ENCODE results near the gene MED23.
"Not testable (repeated sequence)": the region's sequence is repeated elsewhere in the genome, so short reads cannot be mapped to it uniquely, and the experiment has no call there.

Gene MED23

DNA sequence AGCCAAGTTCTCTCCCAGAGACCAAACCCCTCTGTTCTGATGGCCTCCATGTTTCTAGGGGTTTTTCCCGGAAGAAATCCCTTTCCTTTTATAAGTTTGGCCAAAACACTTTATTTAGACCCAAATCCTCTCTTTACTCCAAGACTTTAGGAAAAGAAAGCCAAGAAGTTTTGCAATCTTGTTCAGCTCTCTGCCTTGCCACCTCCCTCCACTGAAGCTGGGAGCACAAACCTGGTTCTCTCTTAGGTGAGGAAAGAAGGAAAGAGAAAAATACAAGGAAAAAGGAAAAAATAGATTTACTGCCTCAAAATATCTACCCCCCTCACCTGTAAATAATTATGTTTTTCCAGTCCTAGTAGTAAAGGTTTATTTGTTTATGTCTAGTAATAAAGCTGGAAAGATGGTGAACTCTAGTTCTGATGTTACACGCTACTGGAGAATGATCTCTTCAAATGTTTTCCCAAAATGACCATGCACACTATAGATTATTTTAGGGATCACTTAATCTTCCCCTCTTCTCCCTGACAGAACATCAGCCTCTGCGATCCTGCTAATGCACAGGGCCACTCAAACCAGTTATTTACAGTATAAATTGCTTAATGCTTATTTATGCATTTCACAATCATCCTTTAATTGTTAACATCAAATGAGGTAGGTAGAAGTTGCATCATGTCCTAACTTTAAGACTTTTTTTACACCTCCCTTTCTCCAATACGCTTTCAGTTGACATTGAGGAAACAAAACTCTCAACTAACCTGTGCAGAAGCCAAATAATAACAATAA, 65.9 kb downstream of the MED23 start:
- Histone ChIP-seq H3K27me3 (ENCODE audit: control insufficient read depth, insufficient read depth, low read length) (no peaks in the 10 kb centered on the region), H3K9ac (ENCODE audit: low read depth, low read length) (no peak overlapping the region), H3K36me3 (ENCODE audit: control insufficient read depth, insufficient read depth, low read length) (no peaks in the 10 kb centered on the region), H3K4me1 (ENCODE audit: control insufficient read depth, insufficient read depth, low read length) (no peaks in the 10 kb centered on the region), H3K4me3 (ENCODE audit: low read depth, low read length) (no peak overlapping the region), H3K9me3 (ENCODE audit: control insufficient read depth, insufficient read depth, low read length) (no peaks in the 10 kb centered on the region)

DNA sequence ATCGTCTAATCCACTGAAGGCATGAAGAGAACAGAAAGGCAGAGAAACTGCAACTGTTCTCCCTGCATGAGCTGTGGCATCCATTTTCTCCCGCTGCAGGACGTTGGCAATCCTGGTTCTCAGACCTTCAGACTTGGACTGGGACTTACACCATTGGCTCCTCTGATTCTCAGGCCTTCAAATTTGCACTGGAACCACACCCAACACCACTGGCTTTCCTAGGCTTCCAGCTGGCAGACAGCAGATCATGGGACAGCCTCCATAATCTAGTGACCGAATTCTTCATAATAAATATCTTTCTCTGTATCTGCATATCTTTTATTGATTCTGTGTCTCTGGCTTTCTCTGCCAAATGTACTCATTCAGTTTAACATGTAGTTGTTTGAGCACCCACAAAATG, 69.1 kb downstream of the MED23 start:
- Histone ChIP-seq H3K27me3 (ENCODE audit: control insufficient read depth, insufficient read depth, low read length) (no peaks in the 10 kb centered on the region), H3K9ac (ENCODE audit: low read depth, low read length) (no peak overlapping the region), H3K9me3 (ENCODE audit: control insufficient read depth, insufficient read depth, low read length) (no peaks in the 10 kb centered on the region), H3K4me3 (ENCODE audit: low read depth, low read length) (no peak overlapping the region), H3K4me1 (ENCODE audit: control insufficient read depth, insufficient read depth, low read length) (no peaks in the 10 kb centered on the region), H3K36me3 (ENCODE audit: control insufficient read depth, insufficient read depth, low read length) (no peaks in the 10 kb centered on the region)

- no peak overlapping the region for H3K4me3 ChIP-seq (ENCODE audit: low read depth, low read length)
- no peaks in the 10 kb centered on the region for H3K4me1 ChIP-seq (ENCODE audit: control insufficient read depth, insufficient read depth, low read length)
- no peak overlapping the region for H3K9ac ChIP-seq (ENCODE audit: low read depth, low read length)
- H3K36me3 ChIP-seq (ENCODE audit: control insufficient read depth, insufficient read depth, low read length), result no peaks in the 10 kb centered on the region
- no peaks in the 10 kb centered on the region for H3K9me3 ChIP-seq (ENCODE audit: control insufficient read depth, insufficient read depth, low read length)
- no peaks in the 10 kb centered on the region for H3K27me3 ChIP-seq (ENCODE audit: control insufficient read depth, insufficient read depth, low read length)
Observed at GRCh38 chr6:131555992-131556391, 72.0 kb downstream of the MED23 start.

DNA sequence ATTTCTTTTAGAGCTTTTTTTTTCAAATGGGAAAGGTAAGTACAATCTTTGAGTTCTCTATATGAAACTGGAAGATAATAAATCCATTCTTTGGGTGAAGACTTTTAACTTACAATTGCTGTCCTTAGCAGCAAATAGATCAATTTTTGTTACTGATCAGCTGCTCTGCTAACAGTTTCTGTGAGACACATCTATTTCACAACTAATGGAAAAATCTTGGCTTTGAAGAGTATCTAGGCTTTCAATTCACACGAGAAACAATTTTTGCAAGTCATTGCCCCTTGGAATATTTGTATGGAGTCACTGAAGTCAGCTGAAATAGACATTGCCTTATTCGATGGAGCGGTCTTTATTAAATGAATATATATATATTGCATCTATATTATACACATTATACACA, 75.5 kb downstream of the MED23 start:
- H3K4me1 ChIP-seq (ENCODE audit: control insufficient read depth, insufficient read depth, low read length), result no peaks in the 10 kb centered on the region
- no peak overlapping the region for H3K4me3 ChIP-seq (ENCODE audit: low read depth, low read length)
- H3K27me3 ChIP-seq (ENCODE audit: control insufficient read depth, insufficient read depth, low read length), result no peaks in the 10 kb centered on the region
- H3K9ac ChIP-seq (ENCODE audit: low read depth, low read length), result no peak overlapping the region
- no peaks in the 10 kb centered on the region for H3K36me3 ChIP-seq (ENCODE audit: control insufficient read depth, insufficient read depth, low read length)
- no peaks in the 10 kb centered on the region for H3K9me3 ChIP-seq (ENCODE audit: control insufficient read depth, insufficient read depth, low read length)

DNA sequence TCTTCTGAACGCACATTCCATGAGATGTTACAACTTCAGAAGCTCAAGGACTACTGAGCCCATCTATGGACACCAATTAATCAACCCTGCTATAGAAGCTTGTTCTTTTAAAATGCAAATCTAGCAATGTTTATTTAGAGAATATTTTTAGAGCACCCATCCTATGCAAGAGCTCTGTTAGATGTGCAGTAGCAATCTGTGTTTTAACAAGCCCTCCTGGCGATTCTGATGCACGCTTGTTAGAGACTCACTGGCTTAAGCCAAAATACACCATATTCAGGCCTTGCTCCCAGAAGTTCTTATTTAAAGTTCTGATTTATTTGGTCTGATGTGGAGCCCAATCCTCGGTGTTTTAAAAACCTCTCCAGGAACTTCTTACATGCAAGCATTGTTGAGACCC, 76.1 kb downstream of the MED23 start:
- H3K9me3 ChIP-seq (ENCODE audit: control insufficient read depth, insufficient read depth, low read length), result no peaks in the 10 kb centered on the region
- H3K4me3 ChIP-seq (ENCODE audit: low read depth, low read length), result no peak overlapping the region
- H3K36me3 ChIP-seq (ENCODE audit: control insufficient read depth, insufficient read depth, low read length), result no peaks in the 10 kb centered on the region
- no peaks in the 10 kb centered on the region for H3K4me1 ChIP-seq (ENCODE audit: control insufficient read depth, insufficient read depth, low read length)
- H3K27me3 ChIP-seq (ENCODE audit: control insufficient read depth, insufficient read depth, low read length), result no peaks in the 10 kb centered on the region
- H3K9ac ChIP-seq (ENCODE audit: low read depth, low read length), result no peak overlapping the region

DNA sequence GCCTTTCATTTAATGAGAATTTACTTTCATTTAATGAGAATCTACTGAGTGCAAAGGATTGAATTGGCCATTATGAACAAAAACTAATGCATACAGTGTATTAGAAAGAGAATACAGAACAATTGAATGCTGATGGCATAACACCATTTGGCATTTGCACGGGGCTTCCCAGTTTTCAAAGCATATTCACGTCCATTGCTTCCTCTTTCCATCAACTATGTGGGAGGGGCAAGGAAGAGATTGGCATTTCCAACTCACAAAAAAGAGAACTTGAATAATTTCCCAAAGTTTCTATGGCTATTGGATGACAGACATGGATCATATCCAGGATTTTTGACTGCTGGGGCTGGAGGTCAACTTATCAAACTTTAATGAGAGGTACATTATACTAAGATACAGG, 78.2 kb downstream of the MED23 start:
- Histone ChIP-seq H3K9ac (ENCODE audit: low read depth, low read length) (no peak overlapping the region), H3K36me3 (ENCODE audit: control insufficient read depth, insufficient read depth, low read length) (no peaks in the 10 kb centered on the region), H3K4me1 (ENCODE audit: control insufficient read depth, insufficient read depth, low read length) (no peaks in the 10 kb centered on the region)

DNA sequence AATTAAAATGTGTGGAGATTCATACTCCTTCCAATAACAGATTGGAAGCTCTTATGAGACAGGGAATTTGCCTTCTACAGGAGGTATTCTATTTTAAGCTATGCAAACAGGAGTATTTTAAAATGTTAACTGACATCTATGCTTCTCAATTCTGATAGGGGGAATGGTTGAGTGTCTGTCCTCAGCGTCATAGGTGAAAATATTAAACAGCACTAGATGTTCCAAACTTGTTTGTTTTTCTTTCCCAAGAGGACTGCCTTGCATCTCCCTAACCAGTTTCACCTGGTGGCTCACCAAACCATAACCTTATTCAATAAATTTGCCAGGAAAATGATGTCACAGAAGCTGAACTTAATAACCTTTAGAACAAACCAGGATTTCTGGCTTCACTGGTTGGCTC, 79.6 kb downstream of the MED23 start:
- Histone ChIP-seq H3K27me3 (ENCODE audit: control insufficient read depth, insufficient read depth, low read length) (no peaks in the 10 kb centered on the region), H3K4me3 (ENCODE audit: low read depth, low read length) (no peak overlapping the region), H3K9me3 (ENCODE audit: control insufficient read depth, insufficient read depth, low read length) (no peaks in the 10 kb centered on the region), H3K4me1 (ENCODE audit: control insufficient read depth, insufficient read depth, low read length) (no peaks in the 10 kb centered on the region), H3K36me3 (ENCODE audit: control insufficient read depth, insufficient read depth, low read length) (no peaks in the 10 kb centered on the region), H3K9ac (ENCODE audit: low read depth, low read length) (no peak overlapping the region)

More for the DNA sequence above, 78.2 kb downstream of the MED23 start:
- H3K27me3 ChIP-seq (ENCODE audit: control insufficient read depth, insufficient read depth, low read length), result no peaks in the 10 kb centered on the region
- H3K4me3 ChIP-seq (ENCODE audit: low read depth, low read length), result no peak overlapping the region
- no peaks in the 10 kb centered on the region for H3K9me3 ChIP-seq (ENCODE audit: control insufficient read depth, insufficient read depth, low read length)

DNA sequence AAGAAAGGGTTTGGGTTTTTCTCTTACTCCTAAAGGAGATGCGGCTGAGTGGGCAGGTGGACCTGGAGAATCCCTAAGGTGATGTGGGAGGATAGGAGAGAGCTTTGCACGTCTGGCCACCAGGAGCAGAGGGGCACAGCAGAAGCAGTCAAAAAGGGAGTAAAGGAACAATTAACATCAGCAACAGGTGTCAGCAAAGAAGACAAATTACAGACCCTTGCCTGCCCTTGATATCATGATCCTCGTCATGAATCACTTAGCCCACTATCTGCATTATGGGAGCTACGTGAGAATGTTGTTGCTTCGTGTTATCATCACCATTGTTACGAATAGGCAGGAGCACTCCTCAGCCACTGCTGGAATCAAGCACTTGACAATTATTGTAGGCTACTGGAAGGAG, 80.6 kb downstream of the MED23 start:
- Histone ChIP-seq H3K9ac (ENCODE audit: low read depth, low read length) (no peak overlapping the region), H3K36me3 (ENCODE audit: control insufficient read depth, insufficient read depth, low read length) (no peaks in the 10 kb centered on the region), H3K4me3 (ENCODE audit: low read depth, low read length) (no peak overlapping the region), H3K4me1 (ENCODE audit: control insufficient read depth, insufficient read depth, low read length) (no peaks in the 10 kb centered on the region), H3K9me3 (ENCODE audit: control insufficient read depth, insufficient read depth, low read length) (no peaks in the 10 kb centered on the region), H3K27me3 (ENCODE audit: control insufficient read depth, insufficient read depth, low read length) (no peaks in the 10 kb centered on the region)

DNA sequence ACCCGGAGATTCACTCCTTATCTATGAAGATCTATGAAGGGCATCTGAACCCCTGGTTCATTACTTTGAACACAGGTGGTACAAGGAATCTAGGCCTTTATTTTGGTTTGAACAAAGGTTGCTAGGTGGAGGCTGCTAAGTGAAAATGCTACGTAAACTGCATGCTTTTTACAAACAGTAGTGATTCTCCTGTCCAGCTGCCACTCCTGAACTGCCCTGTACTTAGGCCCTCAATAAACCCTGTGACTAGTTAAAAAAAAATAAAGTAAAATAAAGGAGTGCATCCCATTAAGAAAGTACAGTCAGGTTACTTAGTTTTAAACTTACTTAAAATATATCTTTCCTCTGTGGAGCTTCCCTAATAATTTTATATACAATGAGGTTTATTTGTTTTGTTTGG, 82.7 kb downstream of the MED23 start:
- H3K36me3 ChIP-seq (ENCODE audit: control insufficient read depth, insufficient read depth, low read length), result no peaks in the 10 kb centered on the region
- no peaks in the 10 kb centered on the region for H3K4me1 ChIP-seq (ENCODE audit: control insufficient read depth, insufficient read depth, low read length)
- H3K9ac ChIP-seq (ENCODE audit: low read depth, low read length), result no peak overlapping the region
- H3K4me3 ChIP-seq (ENCODE audit: low read depth, low read length), result no peak overlapping the region
- H3K27me3 ChIP-seq (ENCODE audit: control insufficient read depth, insufficient read depth, low read length), result no peaks in the 10 kb centered on the region
- H3K9me3 ChIP-seq (ENCODE audit: control insufficient read depth, insufficient read depth, low read length), result no peaks in the 10 kb centered on the region

GRCh38 chr6:131538615-131539014, 89.4 kb downstream of the MED23 start:
- not testable (repeated sequence) for H3K4me3 ChIP-seq (ENCODE audit: low read depth, low read length); H3K9me3 ChIP-seq (ENCODE audit: control insufficient read depth, insufficient read depth, low read length); H3K4me1 ChIP-seq (ENCODE audit: control insufficient read depth, insufficient read depth, low read length); H3K9ac ChIP-seq (ENCODE audit: low read depth, low read length); H3K27me3 ChIP-seq (ENCODE audit: control insufficient read depth, insufficient read depth, low read length); H3K36me3 ChIP-seq (ENCODE audit: control insufficient read depth, insufficient read depth, low read length)

DNA sequence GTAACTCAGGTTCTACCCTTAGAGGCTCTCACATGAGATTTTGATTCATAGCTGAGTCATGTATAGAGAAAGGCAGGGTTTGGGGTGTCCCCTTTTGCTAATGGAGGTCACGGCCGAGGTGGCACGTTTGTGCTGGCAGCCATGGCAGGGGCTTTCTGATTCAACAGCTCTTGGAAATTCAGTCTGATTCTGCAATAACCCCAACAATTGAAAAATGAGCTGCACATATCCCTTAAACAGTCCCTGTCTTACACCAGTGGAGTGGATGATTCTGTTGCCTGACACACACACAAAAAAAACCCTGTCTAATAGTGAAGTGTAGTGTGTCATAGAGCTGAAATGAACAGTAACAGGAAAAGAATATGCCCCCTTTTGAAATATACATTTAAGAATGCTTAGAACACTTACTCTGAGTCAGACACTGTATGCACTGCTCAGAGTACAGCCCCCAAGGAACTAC, 95.4 kb downstream of the MED23 start:
- H3K4me1 ChIP-seq (ENCODE audit: control insufficient read depth, insufficient read depth, low read length), result no peaks in the 10 kb centered on the region
- no peak overlapping the region for H3K9ac ChIP-seq (ENCODE audit: low read depth, low read length)
- no peak overlapping the region for H3K4me3 ChIP-seq (ENCODE audit: low read depth, low read length)
- H3K9me3 ChIP-seq (ENCODE audit: control insufficient read depth, insufficient read depth, low read length), result no peaks in the 10 kb centered on the region
- no peaks in the 10 kb centered on the region for H3K36me3 ChIP-seq (ENCODE audit: control insufficient read depth, insufficient read depth, low read length)
- no peaks in the 10 kb centered on the region for H3K27me3 ChIP-seq (ENCODE audit: control insufficient read depth, insufficient read depth, low read length)

DNA sequence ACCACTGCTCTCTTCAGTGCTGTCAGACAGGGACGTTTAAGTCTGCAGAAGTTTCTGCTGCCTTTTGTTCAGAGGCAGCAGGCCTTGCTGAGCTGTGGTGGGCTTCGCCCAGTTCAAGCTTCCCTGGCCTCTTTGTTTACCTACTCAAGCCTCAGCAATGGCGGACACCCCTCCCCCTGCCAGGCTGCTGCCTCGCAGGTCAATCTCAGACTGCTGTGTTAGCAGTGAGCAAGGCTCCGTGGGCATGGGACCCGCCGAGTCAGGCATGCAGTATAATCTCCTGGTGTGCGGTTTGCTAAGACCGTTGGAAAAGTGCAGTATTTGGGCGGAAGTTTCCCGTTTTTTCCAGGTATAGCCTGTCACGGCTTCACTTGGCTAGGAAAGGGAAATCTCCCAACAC, 96.4 kb downstream of the MED23 start:
- not testable (repeated sequence) for H3K4me3 ChIP-seq (ENCODE audit: low read depth, low read length); H3K36me3 ChIP-seq (ENCODE audit: control insufficient read depth, insufficient read depth, low read length); H3K9me3 ChIP-seq (ENCODE audit: control insufficient read depth, insufficient read depth, low read length); H3K9ac ChIP-seq (ENCODE audit: low read depth, low read length); H3K27me3 ChIP-seq (ENCODE audit: control insufficient read depth, insufficient read depth, low read length); H3K4me1 ChIP-seq (ENCODE audit: control insufficient read depth, insufficient read depth, low read length)
